ES-I3 (cell line): ENCODE measurements around the gene HSP90AB1.

ENCODE experiments used
- H3K36me3 ChIP-seq: 2 replicates; pipeline ENCODE4 v1.6.1; 2013; ENCODE audit warnings: mild to moderate bottlenecking, low read length, control low read depth, moderate library complexity; ENCODE audit not compliant: insufficient read depth
- H3K4me1 ChIP-seq: 2 replicates; pipeline ENCODE4 v1.6.1; 2013; ENCODE audit warnings: mild to moderate bottlenecking, control low read depth, low read length; ENCODE audit not compliant: insufficient read depth
- H3K9ac ChIP-seq: 2 replicates; pipeline ENCODE4 v1.6.1; 2013; ENCODE audit warnings: low read depth, mild to moderate bottlenecking, low read length, moderate library complexity
- H3K9me3 ChIP-seq: 2 replicates; pipeline ENCODE4 v1.6.1; 2013; ENCODE audit warnings: mild to moderate bottlenecking, low read length, moderate library complexity; ENCODE audit not compliant: control insufficient read depth, insufficient read depth

The HSP90AB1 gene

DNA sequence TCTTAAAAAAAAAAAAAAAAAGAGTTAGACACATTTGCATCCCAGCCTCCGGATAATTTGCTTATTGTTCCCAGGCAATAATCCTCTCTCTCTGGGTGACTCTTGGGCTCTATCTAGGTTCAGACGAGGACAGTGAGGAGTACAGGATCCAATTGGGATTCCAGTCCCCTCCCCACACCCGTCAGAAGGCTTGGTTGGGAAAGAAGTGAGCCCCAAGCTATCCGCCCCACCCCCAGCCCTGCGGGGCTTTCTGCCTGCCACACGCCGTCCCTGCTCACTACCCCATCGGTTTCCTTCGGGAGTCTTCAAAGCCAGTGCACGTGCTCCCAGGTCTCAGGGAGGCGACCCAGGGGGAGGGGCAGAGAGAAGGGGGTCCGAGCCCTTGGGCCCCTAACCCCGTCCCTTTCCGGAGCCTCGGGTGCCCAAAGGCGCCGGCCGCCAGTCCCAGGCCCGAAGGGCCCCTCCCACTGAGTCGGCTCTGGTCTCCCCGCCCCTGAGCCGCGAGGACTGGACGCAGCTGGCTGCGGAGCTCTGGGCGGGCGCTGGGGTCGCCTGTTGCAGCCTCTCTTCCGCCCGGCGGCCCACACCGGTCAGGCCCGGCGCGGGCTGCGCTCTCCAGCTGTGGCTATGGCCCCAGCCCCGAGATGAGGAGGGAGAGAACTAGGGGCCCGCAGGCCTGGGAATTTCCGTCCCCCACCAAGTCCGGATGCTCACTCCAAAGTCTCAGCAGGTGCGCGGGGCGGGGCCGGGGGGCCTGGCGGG is 27.7 kb upstream of the HSP90AB1 start:
- no peaks in the 10 kb centered on the region for H3K9me3 ChIP-seq
- H3K9ac ChIP-seq: peak overlapping the region; percentile 75
- H3K4me1 ChIP-seq: peaks cover 39% of the 10 kb centered on the region
- no peaks in the 10 kb centered on the region for H3K36me3 ChIP-seq

DNA sequence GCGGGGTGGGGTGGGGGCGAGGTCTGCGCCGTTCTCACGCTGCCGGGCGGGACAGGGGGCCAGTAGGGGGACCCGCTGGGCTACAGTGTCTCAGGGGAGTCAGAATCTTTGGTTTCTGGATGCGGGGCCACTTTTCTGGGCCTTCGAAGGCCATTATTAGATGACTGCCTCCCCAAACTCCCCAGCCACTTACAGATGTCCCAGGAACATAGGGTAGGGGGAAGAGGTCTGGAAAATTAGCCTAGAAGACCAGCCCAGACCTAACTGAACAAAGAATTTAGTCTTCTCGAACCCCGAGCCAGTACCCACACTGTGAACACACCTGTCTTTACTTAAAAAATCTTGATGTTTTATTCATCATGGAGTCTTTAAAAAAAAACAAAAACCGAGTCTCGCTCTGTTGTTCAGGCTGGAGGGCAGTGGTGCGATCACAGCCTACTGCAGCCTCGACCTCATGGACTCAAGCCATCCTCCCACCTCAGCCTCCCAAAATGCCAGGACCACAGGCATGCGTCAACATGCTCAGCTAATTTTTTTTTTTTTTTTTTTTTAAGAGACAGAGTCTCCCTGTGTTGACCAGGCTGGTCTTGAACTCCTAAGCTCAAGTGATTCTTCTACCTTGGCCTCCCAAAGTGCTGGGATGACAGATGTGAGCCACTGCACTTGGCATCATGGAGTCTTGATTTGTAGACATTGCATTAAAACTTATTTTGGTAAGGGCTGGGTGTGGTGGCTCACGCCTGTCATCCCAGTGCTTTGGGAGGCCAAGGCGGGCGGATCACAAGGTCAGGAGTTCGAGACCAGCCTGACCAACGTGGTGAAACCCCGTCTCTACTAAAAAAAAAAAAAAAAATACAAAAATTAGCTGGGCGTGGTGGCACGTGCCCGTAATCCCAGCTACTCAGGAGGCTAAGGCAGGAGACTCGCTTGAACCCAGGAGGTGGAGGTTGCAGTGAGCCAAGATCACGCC is 26.8 kb upstream of the HSP90AB1 start:
- no peaks in the 10 kb centered on the region for H3K36me3 ChIP-seq
- H3K9me3 ChIP-seq: no peaks in the 10 kb centered on the region
- peaks cover 46% of the 10 kb centered on the region for H3K4me1 ChIP-seq
- H3K9ac ChIP-seq: no peak overlapping the region

DNA sequence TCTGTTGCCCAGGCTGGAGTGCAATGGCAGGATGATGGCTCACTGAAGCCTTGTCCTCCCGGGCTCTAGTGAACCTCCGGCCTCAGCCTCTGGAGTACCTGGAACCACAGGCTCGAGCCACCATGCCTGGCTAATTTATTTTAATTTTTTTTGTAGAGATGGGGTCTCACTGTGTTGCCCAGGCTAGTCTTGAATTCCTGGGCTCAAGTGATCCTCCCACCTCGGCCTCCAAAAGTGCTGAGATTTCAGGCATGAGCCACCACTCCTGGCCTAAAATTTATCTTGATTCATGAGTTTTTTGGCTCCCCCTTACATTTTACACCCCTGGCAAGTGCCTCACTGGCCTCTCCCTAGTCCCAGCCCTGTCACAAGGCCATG is 26.0 kb upstream of the HSP90AB1 start:
- peaks cover 51% of the 10 kb centered on the region for H3K4me1 ChIP-seq

DNA sequence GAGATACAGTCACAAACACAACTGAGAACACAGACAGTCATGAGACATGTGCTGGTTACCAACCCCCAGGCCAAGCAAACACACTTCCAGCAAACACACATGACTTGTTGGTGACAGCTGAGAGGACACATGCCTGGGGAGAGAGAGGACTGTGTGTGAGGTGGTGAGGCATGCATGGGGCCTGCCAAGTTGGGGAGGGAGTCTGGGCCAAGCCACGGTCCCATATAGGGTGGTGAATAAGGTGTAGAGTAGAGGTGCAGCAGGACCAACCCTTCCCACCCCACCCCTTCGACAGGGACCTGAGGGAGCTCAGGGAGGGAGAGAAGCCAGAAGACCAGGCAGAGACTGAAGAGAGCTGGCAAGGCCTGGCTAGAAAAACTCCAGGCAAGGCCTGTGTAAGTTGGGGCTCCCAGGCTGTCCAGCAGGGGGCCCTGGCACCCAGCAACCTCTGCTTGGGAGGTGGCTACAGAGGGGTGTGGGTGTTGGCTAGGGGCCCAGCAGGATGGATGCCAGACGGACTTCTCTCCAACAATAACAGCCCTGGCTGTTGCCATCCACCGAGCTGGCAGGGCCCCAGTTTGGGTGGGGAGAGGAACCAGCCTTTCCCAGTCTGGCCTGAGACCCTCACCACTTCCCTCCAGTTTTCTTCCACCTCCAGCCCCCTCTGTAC is 25.5 kb upstream of the HSP90AB1 start:
- H3K4me1 ChIP-seq: peaks cover 57% of the 10 kb centered on the region
- no peak overlapping the region for H3K9ac ChIP-seq
- H3K36me3 ChIP-seq: no peaks in the 10 kb centered on the region
- no peaks in the 10 kb centered on the region for H3K9me3 ChIP-seq

More for the DNA sequence above, 26.0 kb upstream of the HSP90AB1 start:
- H3K9ac ChIP-seq: no peak overlapping the region
- H3K36me3 ChIP-seq: no peaks in the 10 kb centered on the region
- no peaks in the 10 kb centered on the region for H3K9me3 ChIP-seq

DNA sequence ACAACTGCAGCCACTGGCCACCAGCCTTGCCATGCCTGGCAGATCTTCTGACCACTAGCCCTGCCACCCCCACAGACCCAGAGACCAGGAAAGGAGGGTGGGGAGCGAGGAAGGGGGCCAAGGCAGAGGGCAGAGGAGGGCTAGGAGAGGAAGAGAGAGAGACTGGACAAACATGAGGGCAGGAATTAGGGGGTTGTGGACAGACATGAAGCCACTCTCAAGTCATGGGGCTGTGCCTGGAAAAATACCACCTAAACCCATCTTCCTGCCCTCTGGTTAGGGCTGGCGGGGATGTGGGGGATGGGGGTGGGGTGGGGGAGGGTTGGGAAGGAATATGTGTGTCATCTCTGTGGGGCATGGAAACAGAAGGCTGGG is 25.0 kb upstream of the HSP90AB1 start:
- H3K9ac ChIP-seq: no peak overlapping the region
- H3K36me3 ChIP-seq: no peaks in the 10 kb centered on the region
- no peaks in the 10 kb centered on the region for H3K9me3 ChIP-seq
- peaks cover 57% of the 10 kb centered on the region for H3K4me1 ChIP-seq

DNA sequence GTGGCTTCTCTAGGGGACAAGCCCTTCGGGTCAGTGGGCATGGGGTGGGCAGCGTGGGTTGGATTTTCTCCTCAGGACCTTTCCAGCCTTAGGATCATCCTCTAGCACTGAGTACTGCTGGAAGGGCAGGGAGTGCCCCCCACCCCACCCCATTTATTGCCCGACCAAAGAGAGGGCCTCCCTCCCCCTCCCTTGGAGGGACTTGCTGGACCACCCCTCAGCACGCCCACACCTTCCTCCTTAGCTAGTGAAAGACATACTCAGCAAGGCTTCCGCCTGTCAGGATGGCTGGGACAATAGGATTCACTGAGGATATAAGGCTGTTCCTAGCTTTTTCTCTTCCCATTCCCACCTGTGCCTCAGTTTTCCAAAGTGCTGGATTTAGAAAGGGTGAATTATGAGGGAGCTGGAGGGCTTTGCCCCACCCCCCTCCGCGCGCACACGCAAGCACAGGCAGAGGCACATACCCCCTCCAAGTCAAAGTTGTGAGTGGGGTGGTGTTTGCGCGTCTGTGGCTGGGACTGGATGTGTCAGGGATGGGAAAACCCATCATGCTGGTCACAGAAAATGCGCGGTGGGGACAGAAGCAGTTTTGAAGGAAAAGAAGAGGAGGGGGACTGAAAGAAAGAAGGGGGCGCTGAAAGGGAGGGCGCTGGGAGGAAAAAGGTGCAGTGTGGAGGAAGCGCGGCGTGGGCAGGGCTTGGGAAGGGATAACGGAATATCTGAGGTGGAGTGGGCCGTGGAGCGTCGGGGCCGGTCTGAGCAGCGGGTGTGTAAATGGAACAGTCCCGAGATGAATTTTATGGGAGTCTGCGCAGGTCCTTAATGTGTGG is 24.2 kb upstream of the HSP90AB1 start:
- H3K36me3 ChIP-seq: no peaks in the 10 kb centered on the region
- H3K4me1 ChIP-seq: peaks cover 54% of the 10 kb centered on the region
- H3K9me3 ChIP-seq: no peaks in the 10 kb centered on the region
- peak overlapping the region; percentile 49; the same call in 1 of the 2 replicates for H3K9ac ChIP-seq

DNA sequence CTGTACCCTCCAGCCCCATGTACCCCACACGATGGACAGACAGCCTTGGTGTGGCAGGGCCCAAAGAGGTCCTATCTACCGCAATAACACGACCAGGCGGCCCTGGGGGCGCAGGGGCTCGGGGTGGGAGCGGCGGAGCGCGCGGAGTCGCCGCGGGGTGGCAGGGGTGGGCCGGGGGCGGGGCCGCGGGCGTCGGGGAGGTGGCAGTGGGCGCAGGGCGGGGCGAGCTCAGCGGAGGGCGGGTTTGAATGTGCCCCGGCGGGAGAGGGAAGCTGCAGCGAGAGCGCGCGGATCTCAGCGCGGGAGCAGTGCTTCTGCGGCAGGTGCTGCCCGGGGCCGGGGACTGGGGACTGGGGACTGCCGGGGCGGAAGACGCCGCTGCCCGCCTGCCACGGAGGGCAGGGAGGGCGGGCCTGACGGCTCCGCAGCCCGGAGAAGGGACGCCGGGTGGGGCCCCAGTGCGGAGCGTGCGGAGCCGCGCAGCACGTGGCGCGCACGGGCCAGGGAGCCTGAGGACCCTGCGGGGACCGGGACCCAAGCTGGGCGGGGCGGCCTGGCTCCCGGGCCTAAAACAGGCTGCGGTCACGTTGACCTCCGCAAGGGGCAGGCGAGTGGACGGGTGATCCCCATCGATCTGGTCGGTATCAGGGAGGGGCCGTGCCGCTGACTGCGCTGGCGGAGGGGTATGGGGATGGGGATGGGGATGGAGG is 23.4 kb upstream of the HSP90AB1 start, which contains the start of gene SLC29A1:
TSS of gene SLC29A1 (plus strand) at position 277 of the 710 bp plus-strand sequence. CDS start 3,719 bp downstream, outside the sequence.
- peaks cover 47% of the 10 kb centered on the region; the same call in 1 of the 2 replicates for H3K4me1 ChIP-seq

DNA sequence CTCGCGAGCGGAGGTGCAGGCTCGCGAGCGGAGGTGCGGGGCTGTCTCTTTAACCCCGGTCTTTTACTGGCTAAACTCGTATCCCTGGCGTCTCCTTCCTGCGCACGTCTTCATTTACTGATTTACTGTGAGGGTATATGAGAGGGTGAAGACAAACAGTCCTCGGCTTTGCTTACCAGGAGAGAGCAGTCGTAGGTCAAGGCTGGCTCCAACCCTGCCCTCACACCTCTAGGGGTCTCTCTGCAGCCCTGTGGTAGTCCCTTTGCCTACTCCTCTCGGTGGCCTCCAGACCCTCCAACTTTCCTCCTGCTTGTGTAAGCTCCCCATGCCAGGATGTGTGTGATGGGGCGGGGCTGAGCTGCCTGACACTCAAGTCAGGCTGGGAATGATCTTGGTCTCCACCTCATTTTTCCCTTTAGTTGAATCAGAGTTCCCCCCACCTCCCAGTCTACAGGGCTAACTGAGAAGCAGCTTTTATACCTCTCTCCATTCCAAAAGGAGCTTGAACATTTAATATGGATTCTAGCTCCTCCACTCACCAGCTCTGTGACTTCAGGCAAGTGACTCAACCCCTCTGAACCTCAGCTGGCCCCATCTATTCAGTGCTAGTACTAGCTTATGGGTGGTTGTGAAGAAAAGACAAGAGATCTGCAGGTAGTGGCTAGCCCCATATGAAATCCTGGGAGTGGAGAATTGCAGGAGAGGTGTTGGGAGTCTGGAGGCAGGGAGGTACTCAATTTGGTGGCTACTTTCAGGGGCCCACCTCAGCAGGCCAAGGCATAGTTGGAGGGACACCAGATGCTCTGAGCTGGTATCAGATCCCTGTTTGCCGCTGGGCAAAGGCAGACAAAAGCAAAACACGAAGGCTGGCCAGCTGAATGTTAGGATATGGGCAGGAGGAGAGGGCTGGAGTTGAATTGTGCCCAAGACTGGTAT is 22.6 kb upstream of the HSP90AB1 start:
- H3K9me3 ChIP-seq: no peaks in the 10 kb centered on the region
- H3K36me3 ChIP-seq: no peaks in the 10 kb centered on the region; the same call in 1 of the 2 replicates
- peak overlapping the region; percentile 55; the same call in 1 of the 2 replicates for H3K9ac ChIP-seq
- H3K4me1 ChIP-seq: peaks cover 46% of the 10 kb centered on the region; the same call in 1 of the 2 replicates

More for the DNA sequence above, 23.4 kb upstream of the HSP90AB1 start, which contains the start of gene SLC29A1:
- H3K9me3 ChIP-seq: no peaks in the 10 kb centered on the region
- H3K9ac ChIP-seq: peak within 1 kb of the TSS; percentile 55; the same call in 1 of the 2 replicates
- H3K36me3 ChIP-seq: no peaks in the 10 kb centered on the region

DNA sequence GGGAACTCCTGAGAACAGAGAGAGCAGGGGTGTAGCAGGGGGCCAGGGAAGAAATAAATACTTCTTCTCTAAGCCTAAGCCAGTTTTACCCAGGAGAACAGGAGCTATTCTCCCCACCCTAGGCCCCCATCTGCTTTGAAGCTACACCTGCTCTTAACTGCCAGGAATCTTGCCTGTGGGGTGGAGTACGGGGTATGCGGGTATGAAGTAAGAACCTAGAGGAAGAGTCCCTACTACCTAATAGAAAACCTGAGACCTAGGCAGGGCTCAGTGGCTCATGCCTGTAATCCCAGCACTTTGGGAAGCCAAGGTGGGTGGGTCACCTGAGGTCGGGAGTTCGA is 22.0 kb upstream of the HSP90AB1 start:
- H3K4me1 ChIP-seq: peaks cover 45% of the 10 kb centered on the region; the same call in 1 of the 2 replicates
- H3K9ac ChIP-seq: peak overlapping the region; percentile 55; the same call in 1 of the 2 replicates
- no peaks in the 10 kb centered on the region for H3K9me3 ChIP-seq
- no peaks in the 10 kb centered on the region; the same call in 1 of the 2 replicates for H3K36me3 ChIP-seq

DNA sequence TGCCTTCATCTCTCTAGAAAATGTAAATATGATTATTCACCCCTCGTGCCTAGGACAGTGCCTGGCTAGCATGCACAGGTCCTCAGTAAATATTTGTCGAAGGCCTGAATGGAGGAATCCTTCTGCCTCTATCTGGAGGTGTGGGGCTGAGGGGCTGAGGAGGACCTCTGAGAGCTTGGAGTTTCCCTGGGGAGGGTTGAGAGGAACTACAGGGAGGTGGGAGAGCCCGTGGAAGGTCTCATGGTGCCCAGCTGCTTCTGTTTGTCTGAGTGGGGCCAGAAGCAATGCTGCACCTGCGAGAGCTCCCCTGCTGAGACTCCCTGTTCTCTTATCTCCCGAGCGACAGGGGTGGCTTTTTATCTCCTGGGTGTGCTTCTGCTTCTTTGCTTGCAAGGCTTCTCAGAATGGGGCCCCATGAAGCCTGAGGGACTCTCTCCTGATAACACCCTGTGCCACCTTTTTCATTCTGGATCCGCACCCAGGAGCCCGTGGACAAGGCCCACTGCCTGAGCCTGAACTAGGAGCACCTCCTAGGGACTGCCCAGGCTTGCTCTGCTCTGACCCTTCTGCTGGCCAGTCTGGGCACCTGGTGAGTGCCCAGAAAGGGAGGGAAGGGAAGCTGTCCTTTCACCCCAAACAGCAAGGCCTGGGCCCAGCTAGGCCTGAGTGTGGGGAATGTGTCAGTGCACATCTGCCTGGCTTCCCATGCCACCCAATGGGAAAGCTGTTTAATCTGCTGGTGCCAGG is 21.1 kb upstream of the HSP90AB1 start:
- Histone ChIP-seq H3K9me3 (no peaks in the 10 kb centered on the region), H3K4me1 (peaks cover 43% of the 10 kb centered on the region; the same call in 1 of the 2 replicates), H3K36me3 (peaks cover 1% of the 10 kb centered on the region; the same call in 1 of the 2 replicates), H3K9ac (no peak overlapping the region)

DNA sequence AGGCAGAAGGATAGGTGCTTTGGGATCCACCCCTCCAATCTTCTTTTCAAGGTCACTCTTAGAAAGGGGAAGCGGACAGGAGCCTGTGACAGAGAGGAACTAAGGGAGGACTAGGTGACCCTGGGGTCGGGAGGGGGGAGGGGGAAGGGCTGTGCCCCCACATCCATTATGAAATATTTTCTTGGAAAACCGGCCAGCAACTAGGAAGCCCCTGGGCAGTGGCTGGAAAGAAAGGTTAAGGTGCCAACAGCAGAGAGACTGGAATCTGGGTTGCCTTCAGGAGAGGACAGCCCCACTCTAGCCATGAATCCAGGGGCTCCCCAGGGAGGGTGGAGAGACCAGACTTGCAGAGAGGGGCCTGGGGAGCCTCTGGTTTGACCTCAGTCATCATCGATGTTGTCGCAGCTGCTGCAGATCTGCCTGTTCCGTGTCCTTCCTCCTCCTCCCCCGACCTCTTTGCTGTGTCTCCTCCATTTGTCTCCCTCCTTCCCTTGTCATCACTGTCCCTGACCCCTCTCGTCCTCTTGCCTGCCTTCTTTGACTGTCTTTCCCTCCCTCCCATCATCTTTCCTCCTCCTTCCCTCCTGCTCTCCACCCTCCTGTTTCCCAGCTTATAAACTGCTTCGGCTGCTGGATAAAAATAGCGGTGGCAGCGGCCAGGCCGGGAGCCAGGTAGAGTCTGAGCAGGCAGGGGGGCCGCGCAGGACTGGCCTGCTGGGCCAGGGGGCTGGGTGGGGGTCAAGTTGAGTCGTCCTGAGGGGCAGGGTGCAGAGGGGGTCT is 20.3 kb upstream of the HSP90AB1 start:
- Histone ChIP-seq H3K9ac (no peak overlapping the region), H3K36me3 (peaks cover 4% of the 10 kb centered on the region; the same call in 1 of the 2 replicates), H3K4me1 (peaks cover 37% of the 10 kb centered on the region; the same call in 1 of the 2 replicates), H3K9me3 (no peaks in the 10 kb centered on the region)
